Fibroblast of villous mesenchyme (primary cell): Measurements from ENCODE around the gene ARPIN. TPM values are rescaled to one million over a fixed set of nuclear protein-coding genes. Genes with fewer than 3 reads are reported as not detected.

Experiments used
- DNase-seq: peaks from one replicate; pipeline ENCODE4 v3.0.0-alpha.2; 2010; ENCODE audit warnings: low read depth
- H3K4me3 ChIP-seq: 2 replicates; pipeline ENCODE4 v1.5.1; 2011; ENCODE audit warnings: low read depth, mild to moderate bottlenecking, low read length
- CTCF ChIP-seq: IDR thresholded peaks from 2 replicates; pipeline ENCODE4 v1.5.1; 2012; ENCODE audit warnings: low read depth, mild to moderate bottlenecking, low read length; ENCODE audit not compliant: insufficient read depth
- total RNA-seq: library from RNA; depleted of rRNA; stranded (reverse); fragments of >200 nt; gene quantifications from 2 replicates; pipeline ENCODE4 v1.2.3, GENCODE V29; 2012

ARPIN gene
- total RNA-seq, 1 donor = 10.8 TPM

GRCh38 chr15:89908226-89908625 is 4.5 kb downstream of the ARPIN start:
- no peak overlapping the region for H3K4me3 ChIP-seq
- DNase-seq = no peak
- no peak for TF ChIP-seq CTCF

- no peak overlapping the region for H3K4me3 ChIP-seq
- TF ChIP-seq CTCF = no peak
- DNase-seq = no peak
Measured at GRCh38 chr15:89907289-89907688, 5.5 kb downstream of the ARPIN start.

- no peak for TF ChIP-seq CTCF
- DNase-seq = no peak
- no peak overlapping the region for H3K4me3 ChIP-seq
Measured at GRCh38 chr15:89905846-89906378, 6.8 kb downstream of the ARPIN start.

GRCh38 chr15:89904519-89904918 is 8.2 kb downstream of the ARPIN start:
- no peak for DNase-seq
- TF ChIP-seq CTCF = no peak
- no peak overlapping the region for H3K4me3 ChIP-seq

- no peak overlapping the region for H3K4me3 ChIP-seq
- TF ChIP-seq CTCF = no peak
- no peak for DNase-seq
Measured at GRCh38 chr15:89903858-89904130, 9.0 kb downstream of the ARPIN start.

GRCh38 chr15:89903015-89903857 is 9.5 kb downstream of the ARPIN start:
- TF ChIP-seq CTCF = no peak
- DNase-seq = no peak

GRCh38 chr15:89900849-89901248 is 11.9 kb downstream of the ARPIN start:
- no peak for TF ChIP-seq CTCF
- DNase-seq = no peak
- H3K4me3 ChIP-seq = no peak overlapping the region

More at GRCh38 chr15:89903015-89903857, 9.5 kb downstream of the ARPIN start:
- H3K4me3 ChIP-seq = no peak overlapping the region
